Uterus (tissue), 2 donors: ENCODE data around the gene ITPR3.

Experiments used
- POLR2A ChIP-seq, 2 donors: fragments of 450-650 bp; IDR thresholded peaks; one replicate each; pipeline ENCODE4 v1.6.1; 2016; ENCODE audit warnings: antibody characterized with exemption in 2 of 2, mild to moderate bottlenecking in 1 of 2, moderate library complexity in 1 of 2
- TF ChIP-seq, protein P1 (sequence below), 4 experiments: fragments of 200-600 bp in 2 of 4; fragments of 450-650 bp in 2 of 4; sonication (generic) in 2 of 4; IDR thresholded peaks; one replicate each; pipeline ENCODE4 v1.5.1; 2016 to 2019; ENCODE audit warnings: antibody characterized with exemption in 4 of 4, mild to moderate bottlenecking in 2 of 4, moderate library complexity in 1 of 4

DNA sequence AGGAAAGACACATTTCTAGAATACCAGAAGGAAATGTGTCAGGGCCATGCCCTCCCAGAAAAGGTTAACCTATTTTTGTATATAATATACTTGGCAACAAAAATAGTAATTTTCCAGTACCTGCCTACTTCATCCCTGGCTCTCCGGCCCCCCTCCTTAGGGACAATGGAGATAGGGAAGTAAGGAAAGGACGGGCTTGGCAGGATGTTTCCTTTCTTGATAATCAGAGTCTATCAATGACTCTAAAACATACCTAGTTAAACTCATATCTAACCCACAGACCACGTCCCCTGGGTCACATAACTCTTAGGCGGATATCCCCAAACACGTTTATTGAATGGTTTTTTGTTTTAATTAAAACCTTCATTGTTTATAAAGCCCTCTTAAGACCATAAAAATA is 78.6 kb downstream of the ITPR3 start:
- TF ChIP-seq, protein P1, sequence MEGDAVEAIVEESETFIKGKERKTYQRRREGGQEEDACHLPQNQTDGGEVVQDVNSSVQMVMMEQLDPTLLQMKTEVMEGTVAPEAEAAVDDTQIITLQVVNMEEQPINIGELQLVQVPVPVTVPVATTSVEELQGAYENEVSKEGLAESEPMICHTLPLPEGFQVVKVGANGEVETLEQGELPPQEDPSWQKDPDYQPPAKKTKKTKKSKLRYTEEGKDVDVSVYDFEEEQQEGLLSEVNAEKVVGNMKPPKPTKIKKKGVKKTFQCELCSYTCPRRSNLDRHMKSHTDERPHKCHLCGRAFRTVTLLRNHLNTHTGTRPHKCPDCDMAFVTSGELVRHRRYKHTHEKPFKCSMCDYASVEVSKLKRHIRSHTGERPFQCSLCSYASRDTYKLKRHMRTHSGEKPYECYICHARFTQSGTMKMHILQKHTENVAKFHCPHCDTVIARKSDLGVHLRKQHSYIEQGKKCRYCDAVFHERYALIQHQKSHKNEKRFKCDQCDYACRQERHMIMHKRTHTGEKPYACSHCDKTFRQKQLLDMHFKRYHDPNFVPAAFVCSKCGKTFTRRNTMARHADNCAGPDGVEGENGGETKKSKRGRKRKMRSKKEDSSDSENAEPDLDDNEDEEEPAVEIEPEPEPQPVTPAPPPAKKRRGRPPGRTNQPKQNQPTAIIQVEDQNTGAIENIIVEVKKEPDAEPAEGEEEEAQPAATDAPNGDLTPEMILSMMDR (IDR thresholded peaks at IDR 0.05): no peak
- no peak for TF ChIP-seq POLR2A (IDR thresholded peaks at IDR 0.05)
